ENCODE results near the gene HNRNPF. TPM values are rescaled to one million over a fixed set of nuclear protein-coding genes. Genes with fewer than 3 reads are reported as not detected.

Gene HNRNPF
- total RNA-seq, 1 experiment from 2014 or later: 198 TPM

GRCh38 chr10:43362191-43362839 lies 46.7 kb downstream of the HNRNPF start:
- H3K9me3 Mint-ChIP-seq (ENCODE audit: unreplicated experiment): no peaks in the 10 kb centered on the region
- peak overlapping the region; percentile 58 for H3K4me3 Mint-ChIP-seq (ENCODE audit: unreplicated experiment)
- no peaks in the 10 kb centered on the region for H3K36me3 Mint-ChIP-seq (ENCODE audit: insufficient read depth, unreplicated experiment)
- H3K27me3 Mint-ChIP-seq (ENCODE audit: insufficient read depth, unreplicated experiment): no peaks in the 10 kb centered on the region
- no peaks in the 10 kb centered on the region for H3K4me1 Mint-ChIP-seq (ENCODE audit: insufficient read depth, unreplicated experiment)
- no TSS peak for BruUV-seq (replicated peaks)
- no peak for DNase-seq (ENCODE audit: unreplicated experiment)
- intact Hi-C loops (cut with micrococcal nuclease): no loop called here
- CTCF ChIA-PET: interaction anchor here (0.8 kb wide), 1 partner anchor 191 kb away, joined by 3 read pairs; no protein-coding TSS in a partner anchor
- no peak for TF ChIP-seq CTCF (IDR thresholded peaks at IDR 0.05; ENCODE audit: unreplicated experiment)
- no peak overlapping the region for H3K27ac Mint-ChIP-seq (ENCODE audit: low read depth, unreplicated experiment)
- POLR2A ChIA-PET: interaction anchor here (1.7 kb wide), 1 partner anchor 16 kb away, joined by 3 read pairs; no protein-coding TSS in a partner anchor

- no peak overlapping the region for H3K27ac Mint-ChIP-seq (ENCODE audit: low read depth, unreplicated experiment)
- intact Hi-C loops (cut with micrococcal nuclease): no loop called here
- peak overlapping the region; percentile 58 for H3K4me3 Mint-ChIP-seq (ENCODE audit: unreplicated experiment)
- TF ChIP-seq CTCF (IDR thresholded peaks at IDR 0.05; ENCODE audit: unreplicated experiment): no peak
- H3K36me3 Mint-ChIP-seq (ENCODE audit: insufficient read depth, unreplicated experiment): no peaks in the 10 kb centered on the region
- POLR2A ChIA-PET: interaction anchor here (0.7 kb wide), 1 partner anchor 21 kb away, joined by 3 read pairs; no protein-coding TSS in a partner anchor
- H3K27me3 Mint-ChIP-seq (ENCODE audit: insufficient read depth, unreplicated experiment): no peaks in the 10 kb centered on the region
- no peak for DNase-seq (ENCODE audit: unreplicated experiment)
- H3K9me3 Mint-ChIP-seq (ENCODE audit: unreplicated experiment): no peaks in the 10 kb centered on the region
- no TSS peak for BruUV-seq (replicated peaks)
- H3K4me1 Mint-ChIP-seq (ENCODE audit: insufficient read depth, unreplicated experiment): no peaks in the 10 kb centered on the region
- CTCF ChIA-PET: interaction anchor here (0.5 to 1.3 kb wide), 4 partner anchors 20 to 191 kb away, joined by 3 to 4 read pairs (median 4); no protein-coding TSS in a partner anchor
Observed at GRCh38 chr10:43361547-43362190, 47.3 kb downstream of the HNRNPF start.

- Mint-ChIP-seq H3K27ac (ENCODE audit: low read depth, unreplicated experiment) (no peak overlapping the region), H3K4me3 (ENCODE audit: unreplicated experiment) (no peak overlapping the region), H3K36me3 (ENCODE audit: insufficient read depth, unreplicated experiment) (no peaks in the 10 kb centered on the region), H3K9me3 (ENCODE audit: unreplicated experiment) (no peaks in the 10 kb centered on the region), H3K4me1 (ENCODE audit: insufficient read depth, unreplicated experiment) (peaks cover 10% of the 10 kb centered on the region), H3K27me3 (ENCODE audit: insufficient read depth, unreplicated experiment) (no peaks in the 10 kb centered on the region)
- no TSS peak for BruUV-seq (replicated peaks)
- no peak for DNase-seq (ENCODE audit: unreplicated experiment)
- ChIA-PET POLR2A (interaction anchor here (0.7 kb wide), 1 partner anchor 73 kb away, joined by 4 read pairs; no protein-coding TSS in a partner anchor), CTCF (interaction anchor here (1.0 to 1.3 kb wide), 4 partner anchors 11 to 67 kb away, joined by 3 to 8 read pairs (median 4); no protein-coding TSS in a partner anchor)
- TF ChIP-seq CTCF (IDR thresholded peaks at IDR 0.05; ENCODE audit: unreplicated experiment): no peak
- intact Hi-C loops (cut with micrococcal nuclease): no loop called here
Observed at GRCh38 chr10:43360086-43360485, 48.9 kb downstream of the HNRNPF start.

GRCh38 chr10:43355749-43356371 lies 53.1 kb downstream of the HNRNPF start:
- DNase-seq (ENCODE audit: unreplicated experiment): peak; percentile 51
- Mint-ChIP-seq H3K4me3 (ENCODE audit: unreplicated experiment) (no peak overlapping the region), H3K27ac (ENCODE audit: low read depth, unreplicated experiment) (peak overlapping the region; percentile 80), H3K9me3 (ENCODE audit: unreplicated experiment) (no peaks in the 10 kb centered on the region), H3K4me1 (ENCODE audit: insufficient read depth, unreplicated experiment) (peaks cover 15% of the 10 kb centered on the region), H3K36me3 (ENCODE audit: insufficient read depth, unreplicated experiment) (no peaks in the 10 kb centered on the region), H3K27me3 (ENCODE audit: insufficient read depth, unreplicated experiment) (no peaks in the 10 kb centered on the region)
- ChIA-PET CTCF (interaction anchor here (0.6 to 1.4 kb wide), 5 partner anchors 25 to 363 kb away, joined by 3 to 8 read pairs (median 3); no protein-coding TSS in a partner anchor), POLR2A (interaction anchor here (0.6 to 1.6 kb wide), 2 partner anchors 44 to 217 kb away, joined by 3 to 4 read pairs; no protein-coding TSS in a partner anchor)
- intact Hi-C loops (cut with micrococcal nuclease): no loop called here
- BruUV-seq (replicated peaks): no TSS peak
- no peak for TF ChIP-seq CTCF (IDR thresholded peaks at IDR 0.05; ENCODE audit: unreplicated experiment)

Measured in MCF 10A (cell line).